Esophagus squamous epithelium (tissue), 5 donors: Measurements from ENCODE around the gene CDH13. TPM values are rescaled to one million over a fixed set of nuclear protein-coding genes. Genes with fewer than 3 reads are reported as not detected.

ENCODE experiments used
- DNase-seq: peaks from one replicate; lab custom pipeline; 2025; lab: John Stamatoyannopoulos, UW
- H3K27ac ChIP-seq, 4 donors: fragments of 200-600 bp; sonication (generic); one replicate each; pipeline ENCODE4 v1.5.1; 2016 to 2019; ENCODE audit warnings: mild to moderate bottlenecking in 1 of 4
- H3K27me3 ChIP-seq, 4 donors: fragments of 200-600 bp; sonication (generic); 1 replicate in 3 of 4; 2 replicates in 1 of 4; pipeline versions ENCODE4 v1.5.1 to v1.6.0; 2017 to 2021; ENCODE audit warnings: antibody characterized with exemption in 1 of 4
- H3K36me3 ChIP-seq, 3 donors: fragments of 200-600 bp; sonication (generic); one replicate each; pipeline ENCODE4 v1.5.1; 2016 to 2019
- H3K4me1 ChIP-seq, 3 donors: fragments of 200-600 bp; sonication (generic); one replicate each; pipeline ENCODE4 v1.5.1; 2017 to 2019
- H3K4me3 ChIP-seq, 4 donors: fragments of 200-600 bp; sonication (generic); 1 replicate in 3 of 4; 2 replicates in 1 of 4; pipeline ENCODE4 v1.5.1; 2016 to 2019; ENCODE audit warnings: mild to moderate bottlenecking in 2 of 4, moderate library complexity in 1 of 4
- H3K9me3 ChIP-seq, 3 donors: fragments of 200-600 bp; sonication (generic); one replicate each; pipeline ENCODE4 v1.5.1; 2016 to 2019
- CTCF ChIP-seq, 6 experiments: fragments of 450-650 bp in 4 of 6; fragments of 200-600 bp in 2 of 6; sonication (generic) in 2 of 6; IDR thresholded peaks; one replicate each; pipeline ENCODE4 v1.5.1; 2016 to 2019; ENCODE audit warnings: antibody characterized with exemption in 6 of 6, mild to moderate bottlenecking in 4 of 6, moderate library complexity in 4 of 6
- POLR2A ChIP-seq, 4 donors: fragments of 450-650 bp; IDR thresholded peaks; one replicate each; pipeline ENCODE4 v1.6.1; 2017; ENCODE audit warnings: antibody characterized with exemption in 4 of 4, mild to moderate bottlenecking in 4 of 4, moderate library complexity in 3 of 4
- WGBS, 2 donors: methylation state at CpG; one replicate each; pipeline ENCODE4 v1.1.5; 2018; 5-methylcytosine and 5-hydroxymethylcytosine counted together
- intact Hi-C: fragments of 100-400 bp; cut with DNase I; formaldehyde crosslinking; loops from one replicate; pipeline ENCODE4 v1.15.0; 2022
- total RNA-seq, 4 donors: library from RNA; depleted of rRNA; stranded (reverse); fragments of >200 nt; gene quantifications; one replicate each; pipeline ENCODE4 v1.1.0, GENCODE V29; 2016
- donor health status: DM: yes; HTN: yes; CAD: no.

Gene CDH13
- total RNA-seq, 4 donors from 2014 or later: 6.9 to 31.9 (median 21.1) TPM

- no peak for TF ChIP-seq CTCF (IDR thresholded peaks at IDR 0.05)
- no peak for TF ChIP-seq POLR2A (IDR thresholded peaks at IDR 0.05)
Measured at GRCh38 chr16:82819286-82819685, 192.5 kb downstream of the CDH13 start.

GRCh38 chr16:82820855-82821254, 194.1 kb downstream of the CDH13 start:
- Histone ChIP-seq H3K27me3 (no peaks in the 10 kb centered on the region), H3K4me3 (no peak overlapping the region), H3K9me3 (no peaks in the 10 kb centered on the region), H3K36me3 (no peaks in the 10 kb centered on the region), H3K4me1 (no peaks in the 10 kb centered on the region), H3K27ac (no peak overlapping the region)
- intact Hi-C loops: no loop called here
- TF ChIP-seq POLR2A (IDR thresholded peaks at IDR 0.05): no peak
- no peak for TF ChIP-seq CTCF (IDR thresholded peaks at IDR 0.05)
- 86 to 88% methylated on average over 2 of the region's 2 CpGs for WGBS, 2 donors
- DNase-seq: no peak

More at GRCh38 chr16:82819286-82819685, 192.5 kb downstream of the CDH13 start:
- Histone ChIP-seq H3K4me3 (no peak overlapping the region), H3K27me3 (no peaks in the 10 kb centered on the region), H3K4me1 (no peaks in the 10 kb centered on the region), H3K36me3 (no peaks in the 10 kb centered on the region), H3K27ac (no peak overlapping the region), H3K9me3 (no peaks in the 10 kb centered on the region)
- DNase-seq: no peak
- intact Hi-C loops: no loop called here

- no peak for TF ChIP-seq POLR2A (IDR thresholded peaks at IDR 0.05)
- no peak for TF ChIP-seq CTCF (IDR thresholded peaks at IDR 0.05)
- Histone ChIP-seq H3K9me3 (no peaks in the 10 kb centered on the region), H3K27ac (no peak overlapping the region), H3K4me1 (no peaks in the 10 kb centered on the region), H3K27me3 (no peaks in the 10 kb centered on the region), H3K36me3 (no peaks in the 10 kb centered on the region), H3K4me3 (no peak overlapping the region)
- intact Hi-C loops: no loop called here
- no peak for DNase-seq
- 72 to 82% methylated on average over 5 of the region's 5 CpGs for WGBS, 2 donors
Measured at GRCh38 chr16:82824408-82824807, 197.6 kb downstream of the CDH13 start.

GRCh38 chr16:82829301-82829700, 202.5 kb downstream of the CDH13 start:
- H3K36me3 ChIP-seq: no peaks in the 10 kb centered on the region
- no peaks in the 10 kb centered on the region for H3K9me3 ChIP-seq
- intact Hi-C loops: no loop called here
- H3K4me3 ChIP-seq: no peak overlapping the region
- no peak overlapping the region for H3K27ac ChIP-seq
- TF ChIP-seq CTCF (IDR thresholded peaks at IDR 0.05): no peak
- no peak for TF ChIP-seq POLR2A (IDR thresholded peaks at IDR 0.05)
- 71 to 83% methylated on average over 6 of the region's 6 CpGs for WGBS, 2 donors
- H3K27me3 ChIP-seq: no peaks in the 10 kb centered on the region
- no peak for DNase-seq
- H3K4me1 ChIP-seq: no peaks in the 10 kb centered on the region

GRCh38 chr16:82830944-82831343, 204.2 kb downstream of the CDH13 start:
- no peaks in the 10 kb centered on the region for H3K27me3 ChIP-seq
- no peak overlapping the region for H3K4me3 ChIP-seq
- H3K36me3 ChIP-seq: no peaks in the 10 kb centered on the region
- TF ChIP-seq CTCF (IDR thresholded peaks at IDR 0.05) (no peak), POLR2A (IDR thresholded peaks at IDR 0.05) (no peak)
- H3K27ac ChIP-seq: no peak overlapping the region
- H3K9me3 ChIP-seq: no peaks in the 10 kb centered on the region
- DNase-seq: no peak
- intact Hi-C loops: no loop called here
- WGBS, 2 donors: 93 to 96% methylated on average over 3 to 5 of the region's 7 CpGs
- H3K4me1 ChIP-seq: no peaks in the 10 kb centered on the region
